ENCODE measurements around the gene ZSWIM5.

DNA sequence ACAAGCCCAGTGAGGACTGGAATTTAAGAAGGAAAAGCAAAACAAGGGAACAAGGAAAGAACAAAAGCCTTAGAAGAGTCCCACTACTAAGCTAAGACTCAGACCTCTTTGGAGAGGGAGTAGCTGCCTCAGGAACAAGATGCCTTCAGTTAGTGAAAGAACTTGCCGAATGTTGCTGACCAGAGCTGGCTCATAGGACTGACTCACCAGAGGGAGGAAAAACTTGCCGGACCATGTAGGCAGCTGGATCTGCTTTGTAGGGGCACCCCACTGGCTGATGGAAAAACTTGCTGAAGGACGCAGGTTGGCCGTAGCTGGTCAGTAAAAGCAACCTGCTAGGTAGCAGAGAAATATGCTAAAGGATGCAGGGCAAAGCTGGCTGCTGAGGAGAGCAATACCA lies 15.3 kb upstream of the ZSWIM5 start:
- TF ChIP-seq GABPA (IDR thresholded peaks at IDR 0.05; ENCODE audit: borderline replicate concordance, insufficient read depth, low read length) (no peak), JUND (IDR thresholded peaks at IDR 0.05; ENCODE audit: low read length) (no peak), CBX5 (IDR thresholded peaks at IDR 0.05; ENCODE audit: low read depth, low read length) (no peak), TBP (IDR thresholded peaks at IDR 0.05; ENCODE audit: low read depth, low read length) (no peak), POLR2AphosphoS5 (IDR thresholded peaks at IDR 0.05; ENCODE audit: low read depth, low read length) (no peak), TEAD4 (IDR thresholded peaks at IDR 0.05; ENCODE audit: low read depth, low read length) (no peak), RAD21 (IDR thresholded peaks at IDR 0.05 in 1 of 2, conservative IDR thresholded peaks at IDR 0.05 in 1 of 2; ENCODE audit: low read depth in 2 of 2, low read length in 2 of 2) (no peak)
- TF ChIP-seq, protein P1, sequence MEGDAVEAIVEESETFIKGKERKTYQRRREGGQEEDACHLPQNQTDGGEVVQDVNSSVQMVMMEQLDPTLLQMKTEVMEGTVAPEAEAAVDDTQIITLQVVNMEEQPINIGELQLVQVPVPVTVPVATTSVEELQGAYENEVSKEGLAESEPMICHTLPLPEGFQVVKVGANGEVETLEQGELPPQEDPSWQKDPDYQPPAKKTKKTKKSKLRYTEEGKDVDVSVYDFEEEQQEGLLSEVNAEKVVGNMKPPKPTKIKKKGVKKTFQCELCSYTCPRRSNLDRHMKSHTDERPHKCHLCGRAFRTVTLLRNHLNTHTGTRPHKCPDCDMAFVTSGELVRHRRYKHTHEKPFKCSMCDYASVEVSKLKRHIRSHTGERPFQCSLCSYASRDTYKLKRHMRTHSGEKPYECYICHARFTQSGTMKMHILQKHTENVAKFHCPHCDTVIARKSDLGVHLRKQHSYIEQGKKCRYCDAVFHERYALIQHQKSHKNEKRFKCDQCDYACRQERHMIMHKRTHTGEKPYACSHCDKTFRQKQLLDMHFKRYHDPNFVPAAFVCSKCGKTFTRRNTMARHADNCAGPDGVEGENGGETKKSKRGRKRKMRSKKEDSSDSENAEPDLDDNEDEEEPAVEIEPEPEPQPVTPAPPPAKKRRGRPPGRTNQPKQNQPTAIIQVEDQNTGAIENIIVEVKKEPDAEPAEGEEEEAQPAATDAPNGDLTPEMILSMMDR (IDR thresholded peaks at IDR 0.05; ENCODE audit: control extremely low read depth in 1 of 3, insufficient read depth in 1 of 3, low read depth in 1 of 3, low read length in 3 of 3) = no peak
